GM18858 (cell line): ENCODE measurements around the gene TIMM13.
"Not testable (repeated sequence)": the region's sequence is repeated elsewhere in the genome, so short reads cannot be mapped to it uniquely, and the experiment has no call there.

Experiments used
- ATAC-seq: cut with Tn5 transposase; IDR thresholded peaks from one replicate; pipeline ENCODE4 v1.9.1; 2021; ENCODE audit not compliant: unreplicated experiment

Gene TIMM13

DNA sequence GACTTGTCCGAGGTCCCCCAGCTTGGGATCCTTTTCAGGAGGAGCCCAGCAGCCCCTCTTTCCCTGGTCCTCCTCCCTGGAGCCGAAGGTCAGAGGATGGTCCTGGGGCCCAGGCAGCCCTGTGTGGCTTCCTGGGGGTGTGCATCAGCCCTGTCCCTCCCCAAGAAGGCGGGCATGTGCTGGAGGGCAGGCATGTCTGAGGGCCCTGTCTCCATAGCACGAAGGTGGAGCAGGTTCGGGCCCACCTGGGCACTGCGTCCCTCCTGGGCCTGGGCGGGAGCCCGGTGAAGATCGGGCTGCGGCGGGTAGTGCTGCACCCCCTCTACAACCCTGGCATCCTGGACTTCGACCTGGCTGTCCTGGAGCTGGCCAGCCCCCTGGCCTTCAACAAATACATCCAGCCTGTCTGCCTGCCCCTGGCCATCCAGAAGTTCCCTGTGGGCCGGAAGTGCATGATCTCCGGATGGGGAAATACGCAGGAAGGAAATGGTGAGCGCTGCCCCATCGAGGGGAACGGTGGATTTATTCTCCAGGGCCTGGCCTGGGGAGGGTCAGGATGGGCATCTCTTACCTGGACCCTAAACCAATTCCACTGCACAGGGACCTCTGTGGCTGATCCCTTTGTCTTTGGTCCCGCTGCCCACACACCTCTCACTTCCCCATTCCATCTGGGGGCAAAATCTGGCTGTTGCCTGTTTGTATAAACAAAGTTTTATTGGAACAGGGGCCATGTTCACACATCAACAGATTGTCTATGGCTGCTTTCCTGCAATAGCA is 10.9 kb downstream of the TIMM13 start:
- no peak for ATAC-seq

DNA sequence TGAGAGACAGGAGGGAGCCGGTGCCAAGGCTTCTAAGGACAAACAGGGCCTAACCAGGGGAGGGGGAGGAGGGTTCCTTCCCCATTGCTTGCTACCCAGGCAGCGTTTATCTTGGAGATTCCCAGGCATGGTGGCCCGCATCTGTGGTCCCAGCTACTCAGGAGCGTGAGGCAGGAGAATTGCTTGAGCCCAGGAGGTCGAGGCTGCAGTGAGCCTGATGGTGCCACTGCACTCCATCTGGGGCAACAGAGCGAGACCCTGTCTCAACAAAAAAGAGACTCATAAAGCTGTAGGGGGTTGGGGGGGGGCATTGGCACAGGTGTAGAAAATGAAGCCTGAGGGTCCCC is 11.4 kb downstream of the TIMM13 start:
- no peak for ATAC-seq

DNA sequence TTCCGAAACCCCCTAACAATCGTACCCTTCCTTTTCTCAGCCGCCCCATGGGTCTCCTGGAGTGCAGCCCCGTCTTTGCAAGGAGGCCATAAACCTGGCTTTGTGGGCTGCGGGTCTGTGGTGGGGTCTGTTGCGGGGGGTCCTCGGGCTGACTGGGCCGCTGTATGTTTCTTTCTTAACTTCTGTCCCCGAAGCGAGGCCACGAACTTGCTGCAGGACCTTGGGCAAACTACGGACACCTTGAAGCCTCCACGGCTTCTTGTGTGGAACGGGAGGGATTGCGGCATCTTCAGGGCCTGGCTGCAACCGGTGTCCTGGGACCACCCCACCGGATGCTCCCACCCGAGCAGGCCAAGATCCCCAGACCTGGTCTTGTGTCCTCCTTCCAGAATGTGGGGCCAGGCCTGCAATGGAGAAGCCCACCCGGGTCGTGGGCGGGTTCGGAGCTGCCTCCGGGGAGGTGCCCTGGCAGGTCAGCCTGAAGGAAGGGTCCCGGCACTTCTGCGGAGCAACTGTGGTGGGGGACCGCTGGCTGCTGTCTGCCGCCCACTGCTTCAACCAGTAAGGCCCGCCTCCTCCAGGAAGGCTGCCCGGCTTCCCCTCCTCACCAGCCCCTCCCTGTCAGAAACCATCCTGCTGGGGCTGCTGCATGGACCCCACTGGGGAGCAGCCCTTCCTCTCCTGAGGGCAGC is 12.0 kb downstream of the TIMM13 start:
- ATAC-seq: no peak

DNA sequence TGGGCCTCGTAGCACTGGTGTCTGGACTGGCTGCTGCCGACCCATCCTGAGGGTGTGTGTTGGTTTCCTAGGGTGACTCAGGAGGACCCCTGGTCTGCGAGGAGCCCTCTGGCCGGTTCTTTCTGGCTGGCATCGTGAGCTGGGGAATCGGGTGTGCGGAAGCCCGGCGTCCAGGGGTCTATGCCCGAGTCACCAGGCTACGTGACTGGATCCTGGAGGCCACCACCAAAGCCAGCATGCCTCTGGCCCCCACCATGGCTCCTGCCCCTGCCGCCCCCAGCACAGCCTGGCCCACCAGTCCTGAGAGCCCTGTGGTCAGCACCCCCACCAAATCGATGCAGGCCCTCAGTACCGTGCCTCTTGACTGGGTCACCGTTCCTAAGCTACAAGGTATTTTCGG is 13.8 kb downstream of the TIMM13 start:
- no peak for ATAC-seq

DNA sequence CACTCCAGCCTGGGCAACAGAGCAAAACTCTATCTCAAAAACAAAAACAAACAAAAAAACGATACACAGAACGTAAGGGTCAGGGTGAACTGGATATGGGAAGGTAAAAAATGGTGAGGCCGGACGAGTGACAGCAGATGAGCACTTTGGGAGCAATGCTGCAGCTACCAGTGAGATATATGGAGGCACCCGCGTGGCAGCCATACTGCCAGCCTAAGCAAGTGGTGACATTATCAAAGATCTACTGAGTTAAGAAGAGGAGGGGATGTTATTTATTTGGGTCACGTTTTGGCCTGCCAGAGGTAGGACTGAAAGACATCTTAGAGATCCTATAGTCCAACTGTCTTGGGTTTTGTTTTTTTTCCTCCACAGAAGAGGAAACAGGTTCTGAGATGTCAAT is 14.2 kb downstream of the TIMM13 start:
- no peak for ATAC-seq

DNA sequence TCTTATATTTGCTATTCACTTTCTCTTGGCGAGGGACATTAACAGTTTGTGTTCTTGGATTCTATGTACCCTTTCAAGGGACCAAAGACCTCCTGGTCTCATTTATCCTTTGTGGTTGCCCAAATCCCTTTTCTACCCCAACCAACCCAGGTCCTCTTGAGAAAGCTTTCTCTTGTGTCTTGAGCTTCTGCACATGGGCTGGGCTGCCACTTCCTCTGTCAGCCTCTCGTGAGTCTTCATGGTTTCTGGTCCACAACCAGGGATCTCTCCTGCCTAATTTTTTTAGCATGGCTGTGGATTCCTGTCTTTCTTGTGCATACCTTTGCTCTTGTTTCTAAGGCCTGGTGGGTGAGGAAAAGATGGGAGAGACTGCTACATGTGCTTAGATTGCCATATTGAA is 14.9 kb downstream of the TIMM13 start:
- no peak for ATAC-seq

DNA sequence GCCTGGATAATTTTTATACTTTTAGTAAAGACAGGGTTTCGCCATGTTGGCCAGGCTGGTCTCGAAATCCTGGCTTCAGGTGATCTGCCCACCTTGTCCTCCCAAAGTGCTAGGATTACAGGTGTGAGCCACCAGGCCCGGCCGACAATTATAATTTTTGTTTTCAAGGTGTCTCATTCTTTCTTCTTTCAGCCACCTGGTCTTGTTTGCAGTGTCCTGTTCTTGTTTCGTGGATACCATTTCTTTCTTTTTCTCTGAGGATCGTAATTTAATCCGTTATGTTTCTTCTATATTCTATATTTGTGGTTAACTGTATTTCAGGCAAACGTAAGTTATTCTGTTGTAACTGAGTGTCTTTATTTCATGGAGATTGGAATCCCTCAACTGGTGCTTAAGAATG is 15.7 kb downstream of the TIMM13 start:
- no peak for ATAC-seq

DNA sequence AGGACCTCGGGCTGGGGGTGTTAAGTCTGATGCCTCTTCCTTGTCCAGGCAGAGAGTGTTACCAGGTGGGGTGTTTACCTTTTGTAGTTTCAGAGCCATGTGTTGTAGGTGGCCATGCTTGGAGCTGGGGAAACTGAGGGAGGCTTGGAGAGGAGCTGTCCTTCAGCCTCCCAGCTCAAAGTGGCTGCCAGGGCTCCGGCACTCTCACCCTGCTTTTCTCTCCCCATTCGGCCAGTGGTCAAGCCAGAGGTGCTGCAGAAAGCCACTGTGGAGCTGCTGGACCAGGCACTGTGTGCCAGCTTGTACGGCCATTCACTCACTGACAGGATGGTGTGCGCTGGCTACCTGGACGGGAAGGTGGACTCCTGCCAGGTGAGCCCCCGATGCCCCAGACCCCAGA is 17.4 kb downstream of the TIMM13 start:
- ATAC-seq: no peak

DNA sequence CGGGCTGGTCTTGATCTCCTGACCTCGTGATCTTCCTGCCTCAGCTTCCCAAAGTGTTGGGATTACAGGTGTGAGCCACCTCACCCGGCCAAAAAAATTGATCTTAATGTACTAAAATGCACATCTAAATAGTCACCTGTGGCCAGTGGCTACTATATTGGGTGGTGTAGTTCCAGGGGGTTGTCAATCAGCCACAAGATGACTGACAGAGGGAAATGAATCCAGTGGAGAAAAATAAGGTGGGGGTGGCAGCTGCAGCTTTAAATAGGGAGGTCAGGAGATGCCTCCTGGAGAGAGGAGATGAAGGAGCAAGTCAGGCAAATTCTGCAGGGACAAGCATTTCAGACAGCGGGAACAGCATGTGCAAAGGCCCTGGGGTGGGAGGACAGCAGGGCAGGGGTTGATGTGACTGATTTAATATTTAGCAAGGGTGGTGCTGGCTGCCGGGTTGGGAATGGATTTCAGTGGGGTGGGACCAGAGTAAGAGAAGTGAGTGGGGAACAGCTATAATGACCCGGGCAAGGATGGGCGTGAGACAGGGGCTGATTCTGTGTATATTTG is 18.0 kb downstream of the TIMM13 start:
- no peak for ATAC-seq

DNA sequence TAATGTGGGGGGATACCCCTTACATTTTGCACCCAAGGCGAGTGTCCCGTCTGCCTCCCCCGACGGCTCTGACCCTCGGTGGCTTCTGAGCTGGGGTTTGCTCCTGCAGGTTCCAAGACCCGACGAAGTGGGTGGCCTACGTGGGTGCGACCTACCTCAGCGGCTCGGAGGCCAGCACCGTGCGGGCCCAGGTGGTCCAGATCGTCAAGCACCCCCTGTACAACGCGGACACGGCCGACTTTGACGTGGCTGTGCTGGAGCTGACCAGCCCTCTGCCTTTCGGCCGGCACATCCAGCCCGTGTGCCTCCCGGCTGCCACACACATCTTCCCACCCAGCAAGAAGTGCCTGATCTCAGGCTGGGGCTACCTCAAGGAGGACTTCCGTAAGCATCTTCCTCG is 19.1 kb downstream of the TIMM13 start:
- no peak for ATAC-seq

DNA sequence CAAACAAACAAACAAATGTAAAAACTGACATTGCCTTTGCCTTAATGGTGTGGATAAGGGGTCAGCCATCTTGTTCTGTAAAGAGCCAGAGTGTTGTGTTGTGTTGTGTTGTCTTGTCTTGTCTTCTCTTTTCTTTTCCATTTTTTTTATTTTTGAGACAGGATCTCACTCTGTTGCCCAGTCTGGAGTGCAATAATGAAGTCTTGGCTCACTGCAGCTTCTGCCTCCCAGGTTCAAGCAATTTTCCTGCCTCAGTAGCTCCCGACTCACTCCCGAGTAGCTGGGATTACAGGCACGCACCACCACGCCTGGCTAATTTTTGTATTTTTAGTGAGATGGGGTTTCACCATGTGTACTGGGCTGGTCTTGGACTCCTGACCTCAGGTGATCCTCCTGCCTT is 27.8 kb downstream of the TIMM13 start:
- ATAC-seq: no peak

DNA sequence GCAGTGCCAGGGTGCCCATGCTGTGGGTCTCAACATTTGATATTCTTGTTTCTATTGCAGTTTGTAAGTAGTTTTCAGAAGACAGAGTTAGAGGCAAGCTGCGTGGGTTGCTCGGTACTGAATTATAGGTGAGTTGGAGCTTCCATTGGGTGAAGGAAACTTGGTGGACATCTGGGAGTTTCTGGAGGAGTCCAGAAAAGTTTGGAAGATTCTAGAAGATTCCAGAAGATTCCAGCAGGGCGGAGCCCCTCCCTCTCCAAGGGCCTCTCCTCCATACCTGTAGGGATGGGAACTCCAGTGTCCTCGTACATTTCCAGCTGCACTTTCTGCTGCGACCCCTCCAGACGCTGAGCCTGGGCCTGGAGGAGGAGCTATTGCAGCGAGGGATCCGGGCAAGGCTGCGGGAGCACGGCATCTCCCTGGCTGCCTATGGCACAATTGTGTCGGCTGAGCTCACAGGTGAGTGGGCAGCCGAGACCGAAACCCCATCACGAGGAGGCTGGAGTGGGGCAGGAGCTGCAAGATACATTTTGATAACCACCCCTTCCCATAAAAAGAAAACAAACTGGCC is 28.6 kb downstream of the TIMM13 start:
- ATAC-seq: no peak

DNA sequence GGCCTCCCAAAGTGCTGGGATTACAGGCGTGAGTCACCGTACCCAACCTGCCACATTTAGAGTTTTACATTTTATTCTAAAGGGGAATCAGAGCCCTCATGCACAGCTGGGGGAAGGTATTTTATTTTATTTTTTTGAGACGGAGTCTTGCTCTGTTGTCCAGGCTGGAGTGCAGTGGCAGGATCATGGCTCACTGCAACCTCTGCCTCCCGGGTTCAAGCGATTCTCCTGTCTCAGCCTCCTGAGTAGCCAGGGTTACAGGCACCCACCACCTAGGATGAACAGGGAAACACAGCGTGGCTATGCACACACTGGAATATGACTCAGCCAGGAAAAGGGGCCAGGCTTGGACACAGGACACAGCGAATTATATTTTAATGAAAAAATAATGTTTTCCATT is 30.2 kb downstream of the TIMM13 start:
- not testable (repeated sequence) for ATAC-seq

DNA sequence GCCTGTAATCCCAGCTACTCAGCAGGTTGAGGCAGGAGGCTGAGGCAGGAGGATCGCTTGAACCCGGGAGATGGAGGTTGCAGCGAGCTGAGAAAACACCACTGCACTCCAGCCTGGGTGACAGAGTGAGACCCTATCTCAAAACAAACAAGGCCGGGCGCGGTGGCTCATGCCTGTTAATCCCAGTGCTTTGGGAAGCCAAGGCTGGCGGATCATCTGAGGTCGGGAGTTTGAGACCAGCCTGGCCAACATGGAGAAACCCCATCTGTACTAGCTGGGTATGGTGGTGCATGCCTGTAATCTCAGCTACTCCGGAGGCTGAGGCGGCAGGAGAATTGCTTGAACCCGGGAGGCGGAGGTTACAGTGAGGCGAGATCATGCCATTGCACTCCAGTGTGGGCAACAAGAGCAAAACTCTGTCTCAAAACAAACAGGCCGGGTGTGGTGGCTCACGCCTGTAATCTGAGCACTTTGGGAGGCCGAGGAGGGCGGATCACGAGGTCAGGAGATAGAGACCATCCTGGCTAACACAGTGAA is 32.0 kb downstream of the TIMM13 start:
- ATAC-seq: not testable (repeated sequence)

DNA sequence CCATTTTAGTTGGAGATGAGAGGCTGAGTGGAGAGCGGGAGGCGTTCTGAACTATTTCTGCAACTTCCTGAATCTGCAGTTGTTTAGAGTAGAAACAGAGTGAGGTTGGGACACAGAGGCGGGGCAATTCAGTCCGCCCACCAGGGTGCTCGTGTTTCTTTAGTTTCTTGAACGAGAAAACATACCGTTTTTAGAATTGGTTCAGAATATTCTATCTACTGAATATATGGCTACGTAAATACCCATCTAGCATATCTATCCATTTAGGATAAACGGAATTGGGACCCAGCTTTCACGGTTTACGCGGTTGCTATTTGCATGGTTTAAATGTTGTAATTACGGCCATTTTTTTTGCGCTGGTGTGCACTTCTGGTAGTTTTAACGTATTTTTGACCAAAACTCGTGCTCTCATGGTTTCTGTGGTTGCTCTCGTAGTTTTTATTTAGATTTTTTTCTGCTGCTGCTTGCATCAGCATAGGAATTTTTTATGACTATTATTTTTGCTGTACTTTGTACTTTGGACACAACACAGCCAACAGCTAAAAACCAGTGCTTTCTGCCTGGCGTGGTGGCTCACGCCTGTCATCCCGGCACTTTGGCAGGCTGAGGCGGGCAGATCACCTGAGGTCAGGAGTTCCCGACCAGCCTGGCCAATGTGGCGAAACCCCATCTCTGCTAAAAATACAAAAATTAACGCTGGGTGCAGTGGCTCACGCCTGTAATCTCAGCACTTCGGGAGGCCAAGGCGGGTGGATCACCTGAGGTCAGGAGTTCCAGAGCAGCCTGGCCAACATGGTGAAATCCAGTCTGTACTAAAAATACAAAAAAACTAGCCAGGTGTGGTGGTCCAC is 32.7 kb downstream of the TIMM13 start:
- no peak for ATAC-seq

DNA sequence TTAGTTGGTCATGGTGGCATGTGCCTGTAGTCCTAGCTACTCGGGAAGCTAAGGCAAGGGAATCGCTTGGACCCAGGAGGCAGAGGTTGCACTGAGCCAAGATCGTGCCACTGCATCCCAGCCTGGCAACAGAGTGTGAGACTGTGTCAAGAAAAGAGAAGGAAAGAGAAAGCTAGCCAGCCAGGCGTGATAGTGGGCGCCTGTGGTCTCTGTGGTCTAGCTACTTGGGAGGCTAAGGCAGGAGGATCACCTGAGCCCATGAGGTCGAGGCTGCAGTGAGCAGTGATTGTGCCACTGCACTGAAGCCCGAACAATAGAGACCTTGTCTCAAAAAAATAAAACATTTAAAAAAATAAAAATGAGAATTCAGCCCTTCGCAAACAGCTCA is 33.3 kb downstream of the TIMM13 start:
- no peak for ATAC-seq

DNA sequence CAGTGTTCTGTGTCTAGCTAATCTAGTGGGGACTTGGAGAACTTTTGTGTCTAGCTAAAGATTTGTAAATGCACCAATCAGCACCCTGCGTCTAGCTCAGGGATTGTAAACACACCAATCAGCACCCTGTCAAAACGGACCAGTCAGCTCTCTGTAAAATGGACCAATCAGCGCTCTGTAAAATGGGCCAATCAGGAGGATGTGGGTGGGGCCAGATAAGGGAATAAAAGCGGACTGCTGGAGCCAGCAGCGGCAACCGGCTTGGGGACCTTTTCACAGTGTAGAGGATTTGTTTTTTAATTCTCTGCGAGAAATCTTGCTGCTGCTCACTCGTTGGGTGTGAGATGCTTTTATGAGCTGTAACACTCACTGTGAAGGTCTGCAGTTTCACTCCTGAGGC is 34.5 kb downstream of the TIMM13 start:
- ATAC-seq: not testable (repeated sequence)

DNA sequence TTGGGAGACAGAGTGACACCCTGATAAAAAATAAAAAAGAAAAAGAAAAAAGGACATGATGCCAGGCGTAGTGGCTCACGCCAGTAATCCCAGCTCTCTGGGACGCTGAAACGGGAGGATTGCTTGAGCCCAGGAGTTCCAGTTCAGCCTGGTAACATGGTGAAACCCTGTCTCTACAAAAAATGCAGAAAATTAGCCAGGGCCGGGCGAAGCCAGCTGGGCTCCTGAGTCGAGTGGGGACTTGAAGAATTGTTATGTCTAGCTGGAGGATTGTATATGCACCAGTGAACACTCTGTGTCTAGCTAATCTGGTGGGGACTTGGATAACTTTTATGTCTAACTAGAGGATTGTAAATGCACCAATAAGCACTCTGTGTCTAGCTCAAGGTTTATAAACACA is 35.0 kb downstream of the TIMM13 start:
- ATAC-seq: no peak

DNA sequence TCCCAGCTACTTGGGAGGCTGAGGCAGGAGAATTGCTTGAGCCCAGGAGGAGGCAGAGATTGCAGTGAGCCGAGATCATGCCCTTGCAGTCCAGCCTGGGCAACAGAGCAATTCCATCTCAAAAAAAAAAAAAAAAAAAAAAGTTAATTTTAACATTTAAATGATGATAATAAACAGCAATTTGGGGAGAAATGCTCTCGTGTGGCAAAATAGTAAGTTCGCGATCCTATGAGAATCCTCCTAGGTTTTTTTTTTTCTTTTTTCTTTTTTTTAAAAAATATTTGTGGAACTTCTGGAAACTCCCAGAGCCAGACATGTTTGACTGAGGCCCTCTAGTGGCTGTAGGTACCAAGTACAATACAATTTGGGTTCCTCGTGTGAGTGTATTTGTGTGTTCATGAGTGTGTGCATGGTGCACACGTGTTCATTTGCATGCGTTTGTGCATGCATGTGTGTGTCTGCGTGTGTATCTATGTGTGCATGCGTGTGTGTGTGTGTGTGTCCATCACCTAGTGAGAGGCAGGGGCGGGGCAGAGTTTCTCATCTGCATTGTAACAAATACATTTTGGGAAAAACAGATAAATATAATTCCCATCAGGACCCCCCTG is 36.2 kb downstream of the TIMM13 start:
- ATAC-seq: no peak

DNA sequence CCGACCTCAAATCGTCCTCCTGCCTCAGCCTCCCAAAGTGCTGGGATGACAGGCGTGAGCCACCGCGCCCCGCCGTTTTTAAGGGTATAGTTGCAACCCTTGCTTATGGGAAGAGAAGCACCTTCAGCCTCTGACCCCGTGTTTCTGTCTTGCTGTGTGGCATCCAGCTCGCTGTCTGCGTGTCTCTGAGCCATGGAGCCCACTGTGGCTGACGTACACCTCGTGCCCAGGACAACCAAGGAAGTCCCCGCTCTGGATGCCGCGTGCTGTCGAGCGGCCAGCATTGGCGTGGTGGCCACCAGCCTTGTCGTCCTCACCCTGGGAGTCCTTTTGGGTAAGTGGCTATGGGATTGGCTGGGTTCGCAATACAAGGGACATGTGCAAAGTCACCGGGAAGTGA is 37.8 kb downstream of the TIMM13 start:
- ATAC-seq: no peak
